ENCODE measurements around the gene TIE1.
A peak's percentile ranks its signal among the peaks of the same experiment; 100 is the strongest.

TIE1 gene

GRCh38 chr1:43344267-43344850, 43.6 kb downstream of the TIE1 start:
- no peak for DNase-seq

GRCh38 chr1:43345120-43345519, 44.3 kb downstream of the TIE1 start:
- no peak for DNase-seq

GRCh38 chr1:43346636-43347035, 45.9 kb downstream of the TIE1 start:
- no peak for DNase-seq

- DNase-seq = no peak
Measured at GRCh38 chr1:43348343-43348808, 47.6 kb downstream of the TIE1 start.

GRCh38 chr1:43348809-43349593, 48.2 kb downstream of the TIE1 start:
- DNase-seq = no peak

- no peak for DNase-seq
Measured at GRCh38 chr1:43349594-43350306, 49.0 kb downstream of the TIE1 start.

- no peak for DNase-seq
Measured at GRCh38 chr1:43350976-43351375, 50.2 kb downstream of the TIE1 start.

GRCh38 chr1:43351421-43352350, 50.9 kb downstream of the TIE1 start:
- no peak for DNase-seq

GRCh38 chr1:43352351-43352705, 51.5 kb downstream of the TIE1 start:
- DNase-seq = no peak

GRCh38 chr1:43352881-43353280, 52.1 kb downstream of the TIE1 start:
- no peak for DNase-seq

- no peak for DNase-seq
Measured at GRCh38 chr1:43354471-43354870, 53.7 kb downstream of the TIE1 start.

GRCh38 chr1:43354936-43355335, 54.2 kb downstream of the TIE1 start:
- DNase-seq = no peak

- DNase-seq = no peak
Measured at GRCh38 chr1:43357251-43357650, 56.5 kb downstream of the TIE1 start.

GRCh38 chr1:43358121-43358745, 57.5 kb downstream of the TIE1 start:
- no peak for DNase-seq

- peak; percentile 97 for DNase-seq
Measured at GRCh38 chr1:43358746-43359693, 58.2 kb downstream of the TIE1 start, which contains the start of gene CDC20. Gene CDC20 (plus strand): TSS chr1:43358981. CDS start chr1:43359216, 235 bp downstream.

GRCh38 chr1:43359696-43360095, 58.9 kb downstream of the TIE1 start:
- DNase-seq = no peak

- no peak for DNase-seq
Measured at GRCh38 chr1:43360616-43361015, 59.8 kb downstream of the TIE1 start.

GRCh38 chr1:43363283-43363934, 62.6 kb downstream of the TIE1 start:
- no peak for DNase-seq

GRCh38 chr1:43363935-43364525, 63.2 kb downstream of the TIE1 start:
- no peak for DNase-seq

- DNase-seq = no peak
Measured at GRCh38 chr1:43365678-43366077, 64.9 kb downstream of the TIE1 start.
